Left colon (tissue), 2 donors: ENCODE data around the gene AQR. TPM values are rescaled to one million over a fixed set of nuclear protein-coding genes. Genes with fewer than 3 reads are reported as not detected.
"Not testable (repeated sequence)": the region's sequence is repeated elsewhere in the genome, so short reads cannot be mapped to it uniquely, and the experiment has no call there.

ENCODE experiments used
- ATAC-seq: fragments of 200-7000 bp; cut with Tn5 transposase; one replicate; pipeline ENCODE4 v1.9.1; 2020; ENCODE audit warnings: mild to moderate bottlenecking, moderate library complexity
- DNase-seq, 2 donors: peaks; one replicate each; pipeline ENCODE4 v3.0.0-alpha.2; 2020
- intact Hi-C, 2 donors: fragments of 100-400 bp; cut with DNase I in 1 of 2; cut with micrococcal nuclease in 1 of 2; formaldehyde crosslinking; loops; one replicate each; pipeline versions ENCODE4 v1.11.2 to v1.14.0; 2022; cut with DNase I, micrococcal nuclease
- total RNA-seq, 2 donors: library from RNA; stranded (reverse); fragmentation: NEBNext Ultra II Directional; extraction: Animal tissue kit (Norgen Biotek cat#: 25700); gene quantifications; one replicate each; pipeline ENCODE4 v1.2.1, GENCODE V29; 2021
- donor health status: DM: no; HTN: no; CAD: no.
- donor health status: DM: yes; HTN: yes; CAD: no.

AQR gene
- total RNA-seq, 2 donors from 2014 or later: 22.7 to 24.3 TPM

GRCh38 chr15:34970098-34970643, 629 bp upstream of the AQR start:
- intact Hi-C loops, ATAC-seq: not testable (repeated sequence)

GRCh38 chr15:34964277-34964676, 5.3 kb downstream of the AQR start:
- intact Hi-C loops: no loop called here
- ATAC-seq (no peak), DNase-seq (no peak)

More at GRCh38 chr15:34970098-34970643, 629 bp upstream of the AQR start:
- peak in 1 of 2 donors; percentile 9 for DNase-seq

DNA sequence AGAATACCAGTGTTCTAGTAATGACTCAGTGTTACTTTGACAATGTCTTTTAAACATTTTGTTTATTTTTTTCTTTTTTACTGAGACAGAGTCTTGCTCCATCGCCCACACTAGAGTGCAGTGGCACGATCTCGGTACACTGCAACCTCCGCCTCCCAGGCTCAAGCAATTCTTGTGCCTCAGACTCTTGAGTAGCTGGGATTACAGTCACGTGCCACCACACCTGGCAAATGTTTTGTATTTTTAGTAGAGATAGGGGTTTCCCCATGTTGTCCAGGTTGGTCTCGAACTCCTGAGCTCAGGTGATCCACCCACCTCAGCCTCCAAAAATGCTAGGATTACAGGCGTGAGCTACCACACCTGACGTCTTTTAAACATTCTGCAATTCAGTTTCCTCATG, 15.7 kb downstream of the AQR start:
- intact Hi-C loops: no loop called here
- ATAC-seq (no peak), DNase-seq (no peak)

DNA sequence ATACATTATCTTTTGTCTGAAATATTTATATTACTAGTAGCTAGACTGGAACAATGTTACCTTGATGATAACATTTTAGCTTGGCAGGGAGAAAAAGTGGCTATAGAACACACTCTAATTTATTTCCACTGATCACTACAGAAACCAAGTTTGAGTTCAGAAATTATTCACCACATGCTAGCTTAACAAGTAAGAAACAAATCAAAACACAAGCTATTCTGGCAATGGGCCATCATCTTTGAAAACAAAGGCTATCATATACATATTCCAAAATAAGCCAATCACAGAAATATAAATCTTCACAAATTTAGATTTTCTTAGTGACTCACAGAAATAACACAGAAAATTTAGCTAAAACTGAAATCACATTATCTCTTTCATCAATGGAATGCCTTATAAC, 17.1 kb downstream of the AQR start:
- DNase-seq (no peak), ATAC-seq (no peak)
- intact Hi-C loops: no loop called here

GRCh38 chr15:34951993-34952392, 17.5 kb downstream of the AQR start:
- DNase-seq: no peak
- ATAC-seq: no peak
- intact Hi-C loops: no loop called here

DNA sequence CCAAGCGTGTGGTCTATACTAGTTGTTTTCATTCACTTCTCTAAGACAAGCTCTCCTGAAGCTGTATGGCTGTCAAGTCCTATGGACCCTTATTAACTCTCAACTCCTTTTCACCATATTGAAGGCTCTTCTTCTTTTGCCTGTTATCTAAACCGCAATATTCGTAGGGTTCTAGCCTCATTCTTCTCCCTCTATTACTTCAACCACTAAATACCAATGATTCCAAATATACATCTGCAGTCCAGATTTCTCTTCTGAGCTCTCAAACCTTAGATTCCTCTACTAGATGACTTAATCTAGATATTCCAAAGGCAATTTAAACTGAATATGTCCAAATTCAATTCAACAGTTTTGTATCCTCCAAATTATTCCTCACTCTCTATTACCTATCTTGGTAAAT, 24.6 kb downstream of the AQR start:
- intact Hi-C loops: no loop called here
- ATAC-seq: no peak

DNA sequence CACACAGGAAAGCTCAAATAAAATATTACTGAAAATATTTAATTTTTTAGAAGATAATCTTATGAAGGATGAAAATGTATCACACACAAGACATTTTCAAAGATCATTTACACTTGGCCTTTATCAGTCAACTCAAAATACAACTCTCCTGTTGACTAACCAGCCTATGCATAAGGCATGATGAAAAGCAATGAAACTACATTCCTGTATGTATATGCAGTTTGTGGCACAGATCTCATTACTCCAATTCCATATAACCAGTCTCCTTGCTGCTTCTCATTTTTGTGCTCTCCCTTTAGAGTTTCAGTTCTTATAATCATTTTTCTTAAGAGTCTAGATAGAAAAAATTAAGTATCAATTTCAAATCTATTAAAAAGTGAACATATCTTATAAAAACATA, 25.8 kb downstream of the AQR start:
- ATAC-seq (no peak), DNase-seq (no peak)
- intact Hi-C loops: no loop called here

More for the DNA sequence above, 24.6 kb downstream of the AQR start:
- no peak for DNase-seq

DNA sequence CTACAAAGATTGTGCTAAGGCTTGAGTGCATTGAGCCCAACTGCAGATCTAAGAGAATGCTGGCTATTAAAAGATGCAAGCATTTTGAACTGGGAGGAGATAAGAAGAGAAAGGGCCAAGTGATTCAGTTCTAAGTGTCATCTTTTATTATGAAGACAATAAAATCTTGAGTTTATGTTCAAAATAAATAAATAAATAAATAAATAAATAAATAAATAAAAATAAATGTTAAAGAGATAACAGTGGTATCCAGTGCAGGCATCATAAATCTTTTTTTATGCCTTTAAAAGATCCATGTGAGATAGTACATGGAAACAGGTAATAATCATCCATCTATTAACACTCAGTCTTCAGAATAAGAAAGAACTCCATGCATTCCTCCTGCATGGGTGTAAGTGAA, 26.3 kb downstream of the AQR start:
- intact Hi-C loops, ATAC-seq, DNase-seq: not testable (repeated sequence)

GRCh38 chr15:34942363-34942762, 27.2 kb downstream of the AQR start:
- intact Hi-C loops: no loop called here
- ATAC-seq (no peak), DNase-seq (no peak)

- no peak for ATAC-seq
- no peak for DNase-seq
- intact Hi-C loops: no loop called here
Observed at GRCh38 chr15:34941831-34942230, 27.7 kb downstream of the AQR start.

DNA sequence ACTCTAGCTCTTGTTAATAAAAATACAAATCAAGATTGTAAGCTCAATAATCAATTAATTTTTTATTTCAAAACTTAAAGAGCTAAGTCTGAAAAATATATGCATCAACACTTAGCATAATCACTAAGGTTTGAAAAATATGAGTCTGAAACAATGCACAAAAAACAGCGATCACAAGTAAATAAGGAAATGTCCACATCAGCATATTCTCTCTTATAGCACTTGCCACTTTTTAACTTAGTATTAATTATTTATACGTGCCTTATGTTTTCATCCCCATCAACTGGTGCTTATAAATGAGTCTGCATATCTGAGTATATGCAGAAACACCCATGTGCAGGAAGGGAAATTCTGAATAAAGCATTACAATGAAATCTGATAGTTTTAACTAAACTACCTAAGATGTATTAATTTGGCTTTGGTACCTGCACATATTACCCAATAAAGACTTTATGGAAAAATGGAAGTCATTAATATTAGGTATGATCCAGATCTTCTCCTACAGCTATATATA, 28.3 kb downstream of the AQR start:
- no peak for DNase-seq
- intact Hi-C loops: no loop called here
- no peak for ATAC-seq

GRCh38 chr15:34933432-34933975, 36.0 kb downstream of the AQR start:
- ATAC-seq (no peak), DNase-seq (no peak)
- intact Hi-C loops: no loop called here

GRCh38 chr15:34928349-34928748, 41.2 kb downstream of the AQR start:
- ATAC-seq, DNase-seq: not testable (repeated sequence)
- intact Hi-C loops: loop anchor here in 1 of 2 donors (10.0 kb wide), 1 partner anchor 214 kb away; no protein-coding TSS in a partner anchor

GRCh38 chr15:34927726-34928125, 41.8 kb downstream of the AQR start:
- DNase-seq (no peak), ATAC-seq (no peak)
- intact Hi-C loops: loop anchor here in 1 of 2 donors (10.0 kb wide), 1 partner anchor 213 kb away; no protein-coding TSS in a partner anchor

- ATAC-seq (no peak), DNase-seq (no peak)
- intact Hi-C loops: no loop called here
Observed at GRCh38 chr15:34914317-34914716, 55.2 kb downstream of the AQR start.

GRCh38 chr15:34905047-34905446, 64.5 kb downstream of the AQR start:
- ATAC-seq (no peak), DNase-seq (no peak)
- intact Hi-C loops: no loop called here

DNA sequence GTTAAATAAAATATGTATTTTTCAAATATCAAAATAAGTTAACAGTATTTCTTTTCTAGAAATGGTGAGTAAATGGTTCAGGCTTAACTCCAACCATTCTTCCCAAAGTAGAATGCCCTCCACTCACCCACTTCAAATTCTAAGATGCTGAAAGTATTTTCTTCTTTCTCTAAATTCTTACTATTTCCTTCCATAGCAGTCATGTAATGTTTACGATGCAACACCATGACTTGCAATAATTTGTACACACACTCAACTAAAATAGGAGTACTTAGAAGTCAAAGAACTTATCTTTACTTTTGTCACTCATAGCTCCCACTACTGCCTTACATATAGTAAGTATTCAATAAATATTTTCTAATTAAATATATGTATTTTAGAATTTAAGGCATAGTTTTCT, 65.0 kb downstream of the AQR start:
- intact Hi-C loops: no loop called here
- DNase-seq: no peak
- no peak for ATAC-seq

GRCh38 chr15:34900748-34901147, 68.8 kb downstream of the AQR start:
- DNase-seq: no peak
- no peak for ATAC-seq
- intact Hi-C loops: no loop called here

DNA sequence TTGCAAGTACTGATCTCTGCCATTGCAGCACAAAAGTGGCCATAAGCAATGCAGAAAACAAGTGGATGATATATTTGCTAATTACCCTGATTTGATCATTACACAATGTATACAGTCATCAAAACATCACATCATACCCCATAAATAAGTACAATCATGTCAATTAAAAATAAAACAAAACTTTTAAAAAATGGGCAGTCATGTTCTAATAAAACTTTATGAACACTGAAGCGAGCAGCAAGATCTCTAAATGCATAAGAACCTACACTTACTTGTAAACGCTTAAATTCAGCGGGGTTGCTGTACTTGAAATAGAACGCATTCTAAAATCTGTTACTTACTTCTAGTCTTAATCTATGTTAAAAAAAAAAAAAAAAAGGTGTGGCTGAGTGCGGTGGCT, 73.4 kb downstream of the AQR start:
- no peak for DNase-seq
- intact Hi-C loops: no loop called here
- no peak for ATAC-seq

DNA sequence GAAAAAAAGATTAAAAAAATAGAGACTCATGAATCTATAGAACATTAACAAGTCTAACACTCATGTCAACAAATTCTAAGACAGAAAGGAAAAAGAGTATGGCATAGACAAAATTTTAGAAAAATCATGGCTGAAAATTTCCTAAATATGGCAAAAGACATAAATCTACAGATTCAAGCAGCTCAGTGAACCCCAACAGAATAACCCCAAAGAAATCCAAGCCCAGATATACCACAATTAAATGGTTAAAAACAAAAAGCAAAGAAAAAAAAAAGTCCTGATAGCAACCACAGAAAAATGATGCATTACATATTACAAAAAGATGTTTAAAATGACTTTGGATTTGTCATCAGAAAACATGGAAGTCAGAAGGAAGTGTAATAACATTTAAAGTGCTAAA, 75.6 kb downstream of the AQR start:
- intact Hi-C loops: no loop called here
- no peak for ATAC-seq
- no peak for DNase-seq
